HG03039 (cell line): ENCODE results near the gene KLHL29.

Source experiments
- ATAC-seq: cut with Tn5 transposase; IDR thresholded peaks from one replicate; pipeline ENCODE4 v1.9.1; 2021; ENCODE audit warnings: mild to moderate bottlenecking, moderate library complexity; ENCODE audit not compliant: unreplicated experiment

The KLHL29 gene

GRCh38 chr2:23686405-23687029 lies 301.5 kb downstream of the KLHL29 start:
- ATAC-seq, result no peak

- ATAC-seq, result no peak
Measured at GRCh38 chr2:23687214-23687613, 302.2 kb downstream of the KLHL29 start.

DNA sequence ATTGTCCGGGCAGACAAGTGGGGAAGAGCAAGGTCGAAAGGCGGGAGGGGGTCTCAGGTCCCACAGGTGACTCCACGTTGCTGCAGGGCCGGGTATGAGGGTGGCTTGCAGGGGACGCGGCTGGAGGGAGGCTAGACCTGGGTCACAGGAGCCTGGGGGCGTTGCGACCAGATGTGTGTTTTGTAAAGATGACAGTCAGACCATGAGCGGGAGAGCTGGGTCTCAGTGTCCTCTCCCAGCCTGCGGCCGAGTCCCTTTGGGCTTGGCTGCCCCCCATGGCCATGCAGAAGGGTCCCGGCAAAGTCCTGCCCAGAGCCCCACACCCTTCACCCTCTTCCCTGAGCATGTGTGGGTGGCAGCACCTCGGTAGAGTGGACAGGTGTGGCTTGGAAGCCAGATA lies 302.7 kb downstream of the KLHL29 start:
- no peak for ATAC-seq

DNA sequence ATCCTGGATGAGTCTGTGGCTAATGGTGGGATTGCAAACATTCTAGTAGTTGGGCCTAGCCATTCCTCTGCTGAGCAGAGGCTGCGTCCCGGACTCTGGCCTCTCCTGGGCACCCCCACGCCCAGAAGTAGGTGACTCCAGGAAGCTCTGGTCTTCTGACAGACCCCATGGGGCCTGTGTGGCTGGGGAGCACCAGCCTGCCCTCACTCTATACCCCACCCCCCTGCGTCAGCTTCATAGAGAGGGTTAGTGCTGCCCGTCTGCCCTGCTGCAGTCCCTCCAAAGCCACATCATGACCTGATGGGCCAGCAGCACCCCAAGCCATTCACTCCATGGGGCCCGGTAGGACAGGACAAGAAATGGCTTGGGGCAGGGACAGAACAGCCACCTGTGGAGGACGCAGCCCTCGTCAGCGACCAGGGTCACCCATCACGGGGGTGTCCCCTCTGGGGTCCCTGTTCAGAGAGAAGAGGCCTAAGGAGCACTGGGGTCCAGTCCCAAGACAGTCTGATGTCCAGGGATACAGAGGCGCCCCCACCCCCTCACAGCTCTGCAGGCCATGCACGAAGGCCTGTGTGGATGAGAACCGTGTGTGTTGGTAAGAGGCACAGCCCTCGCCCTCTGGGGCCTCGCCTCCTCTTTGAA lies 303.6 kb downstream of the KLHL29 start:
- no peak for ATAC-seq

DNA sequence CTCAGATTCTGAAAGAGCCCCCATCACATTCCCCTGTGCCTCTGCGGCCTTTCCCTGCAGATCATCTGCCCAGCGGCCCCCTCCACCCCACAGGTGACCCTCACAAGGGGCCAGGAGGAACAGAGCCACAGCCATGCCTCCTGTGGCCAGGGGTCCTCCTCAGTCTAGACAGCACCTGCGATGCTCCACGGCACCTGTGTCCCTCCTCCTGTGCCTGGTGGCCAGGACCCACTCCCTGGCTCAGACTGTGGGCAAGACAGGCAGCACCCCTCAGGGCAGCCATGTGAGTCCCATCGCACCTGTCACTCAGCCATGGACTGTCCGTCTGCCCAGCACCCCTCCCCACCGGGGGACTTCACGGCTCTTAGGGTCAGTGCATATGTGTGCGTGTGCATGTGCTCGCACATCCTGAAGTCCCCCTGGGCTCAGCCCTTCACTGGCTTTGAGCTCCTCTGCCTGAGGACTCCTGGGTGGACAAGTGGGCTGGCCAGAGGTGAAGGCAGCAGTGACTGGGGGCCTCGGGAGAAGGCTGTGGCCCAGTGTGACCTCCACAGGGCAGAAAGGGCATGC lies 304.2 kb downstream of the KLHL29 start:
- no peak for ATAC-seq

DNA sequence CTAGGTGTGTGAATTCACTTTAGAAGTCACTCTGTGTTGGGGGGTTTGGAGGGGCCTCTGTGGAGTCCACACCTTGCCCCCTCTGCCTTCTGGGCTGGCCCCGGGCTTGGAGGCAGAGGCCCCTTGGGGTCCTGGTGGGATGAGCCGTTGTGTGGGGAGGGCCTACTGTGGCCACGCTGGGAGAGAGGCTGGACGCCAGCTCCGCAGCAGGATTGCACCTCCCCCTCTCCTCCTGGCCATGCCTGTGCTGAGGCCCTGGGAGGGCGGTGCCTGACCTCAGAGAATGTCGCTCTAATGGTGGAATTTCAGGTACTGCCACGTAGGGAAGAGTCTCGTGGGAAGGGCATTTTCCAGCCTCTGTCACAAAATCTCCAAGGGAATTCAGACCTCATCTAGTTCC lies 304.9 kb downstream of the KLHL29 start:
- ATAC-seq, result no peak

- ATAC-seq, result no peak
Measured at GRCh38 chr2:23690421-23691105, 305.6 kb downstream of the KLHL29 start.

- ATAC-seq, result no peak
Measured at GRCh38 chr2:23691106-23691470, 306.1 kb downstream of the KLHL29 start.

- no peak for ATAC-seq
Measured at GRCh38 chr2:23691565-23691964, 306.6 kb downstream of the KLHL29 start.

DNA sequence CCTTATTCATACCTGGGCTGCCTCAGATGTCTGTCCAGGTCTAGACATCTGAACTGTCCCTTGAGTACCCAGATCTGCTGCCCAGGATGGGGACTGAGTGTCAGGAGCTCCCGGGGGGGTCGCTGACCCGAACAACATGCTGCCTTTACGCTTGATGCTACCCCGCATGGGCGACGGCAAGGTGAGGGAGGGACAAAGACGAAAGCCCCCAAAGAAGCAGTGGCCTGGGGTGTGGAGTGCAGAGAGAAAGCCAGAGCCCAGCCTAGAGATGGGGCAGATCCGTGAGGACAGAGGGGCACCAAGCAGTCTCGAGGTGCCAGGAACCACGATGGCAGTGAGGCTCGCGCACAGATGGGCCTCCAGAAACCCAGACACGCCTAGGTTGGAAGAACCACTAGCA lies 307.3 kb downstream of the KLHL29 start:
- no peak for ATAC-seq

- ATAC-seq, result no peak
Measured at GRCh38 chr2:23692851-23693605, 308.0 kb downstream of the KLHL29 start.

DNA sequence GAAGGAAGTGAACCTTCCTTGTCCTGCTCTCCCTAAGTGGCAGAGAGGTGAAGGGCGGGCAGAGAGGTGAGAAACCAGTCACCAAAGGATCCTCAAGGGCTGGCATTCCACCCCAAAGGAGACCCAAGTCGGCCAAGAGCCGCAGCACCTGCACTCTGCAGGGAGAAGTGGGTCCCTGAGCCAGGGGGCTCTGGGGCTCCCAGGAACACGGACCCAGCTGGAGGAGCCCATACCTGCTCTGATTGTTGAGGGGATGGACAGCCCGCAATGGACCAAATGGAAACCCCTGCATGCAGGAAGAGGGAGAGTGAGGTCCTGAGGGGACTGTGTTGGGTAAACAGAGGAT lies 308.6 kb downstream of the KLHL29 start:
- ATAC-seq, result no peak

DNA sequence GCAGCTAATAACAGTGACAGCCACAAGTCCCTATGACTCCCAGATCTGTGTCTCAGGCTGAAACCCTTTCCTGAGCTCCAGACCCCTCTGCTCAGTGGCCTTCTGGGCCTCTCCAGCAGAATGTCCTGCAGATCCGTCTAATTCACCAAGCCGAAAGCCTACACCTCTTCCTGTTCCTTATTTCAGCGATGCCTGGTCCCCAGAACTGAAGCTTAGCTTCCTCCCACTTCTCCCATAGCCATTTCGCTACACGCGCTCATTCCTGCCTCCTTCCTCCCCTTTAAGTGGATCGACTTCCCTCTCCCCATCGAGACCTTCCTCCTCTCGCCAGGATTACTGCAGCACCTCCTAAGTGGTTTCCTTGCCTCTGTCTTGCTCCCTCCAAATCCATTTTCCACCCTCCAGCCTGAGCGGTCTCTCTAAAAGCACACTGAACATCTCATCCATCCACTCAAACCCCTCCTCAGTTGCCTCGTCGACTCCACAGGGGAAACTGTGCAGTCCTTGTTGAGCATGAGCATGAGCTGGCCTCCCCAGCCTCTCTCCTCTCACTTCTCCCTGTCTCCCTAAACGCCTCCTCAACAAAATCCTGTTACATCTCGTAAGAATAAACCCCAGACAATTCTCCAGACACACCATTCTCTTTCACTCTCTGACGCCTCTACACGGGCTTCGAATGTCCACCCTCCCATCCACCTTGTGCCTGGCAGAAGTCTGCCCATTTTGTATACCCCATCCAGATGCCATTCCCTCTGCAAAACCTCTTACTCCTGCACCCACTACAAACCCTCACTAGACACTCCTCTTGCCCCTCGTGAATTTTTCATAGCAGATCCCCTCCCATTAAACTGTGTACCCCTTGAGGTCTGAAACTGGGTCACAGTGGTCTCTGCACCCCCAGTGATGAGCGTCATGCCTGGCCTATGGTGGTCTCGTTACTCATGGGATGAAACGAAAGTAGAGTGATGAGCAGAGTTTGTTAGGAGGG lies 309.4 kb downstream of the KLHL29 start:
- no peak for ATAC-seq

GRCh38 chr2:23695214-23695889 lies 310.4 kb downstream of the KLHL29 start:
- no peak for ATAC-seq

DNA sequence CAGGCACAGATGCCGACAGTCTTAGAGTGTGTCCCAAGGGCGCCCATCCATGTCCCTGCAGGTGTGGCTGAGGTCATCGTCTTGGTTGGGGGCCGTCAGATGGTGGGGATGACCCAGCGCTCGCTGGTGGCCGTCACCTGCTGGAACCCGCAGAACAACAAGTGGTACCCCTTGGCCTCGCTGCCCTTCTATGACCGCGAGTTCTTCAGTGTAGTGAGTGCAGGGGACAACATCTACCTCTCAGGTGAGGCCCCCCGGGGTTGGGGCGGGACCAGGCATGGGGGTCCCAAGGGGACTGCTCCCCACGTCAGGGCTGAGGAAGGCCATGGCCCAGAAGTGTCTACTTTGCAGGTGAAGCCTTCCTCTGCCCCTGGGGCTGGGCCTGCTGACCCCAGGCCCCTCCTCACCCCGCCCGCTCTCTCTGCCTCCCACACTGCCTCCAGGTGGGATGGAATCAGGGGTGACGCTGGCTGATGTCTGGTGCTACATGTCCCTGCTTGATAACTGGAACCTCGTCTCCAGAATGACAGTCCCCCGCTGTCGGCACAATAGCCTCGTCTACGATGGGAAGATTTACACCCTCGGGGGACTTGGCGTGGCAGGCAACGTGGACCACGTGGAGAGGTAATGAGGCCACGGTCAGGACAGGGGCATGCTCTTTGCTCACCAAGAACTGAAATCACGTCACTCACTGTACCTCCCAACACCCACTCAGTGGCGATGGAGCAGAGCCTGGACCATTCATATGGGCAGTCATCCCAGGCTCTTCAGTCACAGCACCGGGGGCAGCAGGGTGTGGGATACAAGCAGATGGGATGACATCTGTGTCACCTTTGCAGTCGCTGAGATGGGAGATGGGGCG lies 311.1 kb downstream of the KLHL29 start:
- ATAC-seq, result no peak

DNA sequence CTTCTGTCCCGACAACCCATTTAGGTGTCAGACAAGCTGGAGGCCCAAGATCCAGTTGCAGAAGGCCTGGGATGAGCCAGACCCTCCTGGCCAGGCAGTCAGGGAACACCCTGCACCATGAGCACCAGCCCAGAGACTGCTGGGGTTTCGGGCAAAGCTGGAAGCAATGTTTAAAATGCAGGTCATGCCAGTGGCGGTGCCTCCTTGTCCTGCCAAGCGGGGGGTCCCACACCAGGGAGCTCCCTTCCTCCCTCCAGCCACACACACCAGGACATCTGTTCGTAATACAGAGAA lies 311.7 kb downstream of the KLHL29 start:
- ATAC-seq, result no peak

DNA sequence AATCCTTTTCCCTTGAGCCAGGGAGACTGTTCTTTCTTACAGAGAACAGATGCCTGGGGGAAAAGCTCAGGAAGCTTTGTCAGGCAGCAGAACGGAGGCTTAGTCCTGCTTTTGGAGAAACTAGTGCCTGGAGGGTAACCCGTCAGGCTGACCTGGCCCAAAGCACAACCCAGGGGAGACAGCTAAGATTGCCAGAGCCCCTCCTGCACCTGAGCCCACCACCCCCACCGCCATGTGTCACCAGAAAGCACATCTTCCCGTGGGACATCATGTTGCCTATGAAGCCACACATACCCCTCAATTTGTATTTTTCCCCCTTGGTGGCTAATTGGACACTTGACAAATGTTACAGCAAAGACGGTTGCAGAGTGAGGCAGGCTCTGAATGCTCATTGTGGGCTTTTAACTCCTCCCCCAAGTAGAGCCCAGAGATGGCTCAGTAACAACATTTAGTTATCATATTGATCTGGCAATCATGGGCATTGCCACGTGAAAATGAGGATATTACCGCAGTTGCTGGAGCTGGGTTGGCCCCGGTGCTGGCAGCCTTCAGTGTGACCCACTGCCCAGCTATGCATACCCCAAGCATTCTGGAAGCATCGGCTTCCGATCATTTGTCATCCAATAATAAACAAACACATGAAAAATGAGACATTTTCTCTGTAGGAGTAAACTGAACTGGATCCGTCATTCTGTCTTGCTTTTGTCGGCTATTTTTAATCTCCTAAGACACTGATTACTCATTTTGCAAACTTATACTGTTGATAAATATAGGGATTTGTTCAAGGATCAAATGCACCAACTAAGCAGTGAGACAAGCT lies 312.5 kb downstream of the KLHL29 start:
- no peak for ATAC-seq

GRCh38 chr2:23698116-23698693 lies 313.2 kb downstream of the KLHL29 start:
- ATAC-seq, result no peak
